HG03097 (cell line): ENCODE results near the gene DIAPH2.
"Not testable (repeated sequence)": the region's sequence is repeated elsewhere in the genome, so short reads cannot be mapped to it uniquely, and the experiment has no call there.

Source experiments
- ATAC-seq: cut with Tn5 transposase; IDR thresholded peaks from one replicate; pipeline ENCODE4 v1.9.1; 2021; ENCODE audit not compliant: unreplicated experiment, low FRiP score

DIAPH2 gene

GRCh38 chrX:96714393-96714792 lies 29.8 kb downstream of the DIAPH2 start:
- ATAC-seq = not testable (repeated sequence)

DNA sequence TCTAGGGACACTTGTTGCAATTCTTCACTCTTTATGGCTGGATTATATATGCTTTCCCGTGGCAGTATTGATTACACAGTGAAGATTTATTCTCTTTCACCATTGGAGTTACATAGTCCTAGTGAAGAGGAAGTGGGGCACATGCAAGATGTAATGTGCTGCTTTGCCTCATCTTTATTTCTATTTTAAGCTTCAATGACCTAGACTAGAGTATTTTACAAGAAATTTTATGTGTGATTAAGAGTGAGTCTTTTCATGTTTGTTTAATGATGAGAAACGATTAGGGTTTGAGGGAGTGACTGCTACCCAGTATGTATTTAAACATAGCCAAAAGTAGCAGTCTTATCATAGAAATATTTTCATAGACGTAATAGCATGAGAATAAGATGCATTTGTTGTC lies 30.8 kb downstream of the DIAPH2 start:
- ATAC-seq = no peak

- ATAC-seq = no peak
Measured at GRCh38 chrX:96719161-96719875, 34.7 kb downstream of the DIAPH2 start.

GRCh38 chrX:96721354-96721753 lies 36.7 kb downstream of the DIAPH2 start:
- ATAC-seq = peak; percentile 98

DNA sequence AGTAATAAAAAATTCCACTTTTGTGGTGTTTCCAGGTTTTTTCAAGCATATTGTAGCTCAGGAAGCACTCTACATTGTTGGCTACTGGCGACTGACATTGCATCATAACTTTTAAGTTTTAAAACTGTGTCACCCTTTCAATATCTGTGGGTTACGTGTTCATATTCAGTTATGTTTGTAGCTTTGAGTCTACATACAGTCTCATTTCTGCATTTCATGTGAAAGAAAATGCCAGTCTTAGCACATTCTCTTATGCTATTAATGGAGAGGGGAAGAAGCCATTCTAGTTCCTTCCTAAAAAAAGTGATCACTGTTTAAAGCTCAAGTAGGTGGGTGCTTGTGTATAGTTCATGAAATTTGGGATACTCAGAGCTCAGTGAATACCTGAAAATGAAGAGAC lies 38.1 kb downstream of the DIAPH2 start:
- ATAC-seq = no peak

- ATAC-seq = no peak
Measured at GRCh38 chrX:96729053-96729452, 44.4 kb downstream of the DIAPH2 start.

GRCh38 chrX:96729868-96730643 lies 45.4 kb downstream of the DIAPH2 start:
- ATAC-seq = no peak

GRCh38 chrX:96731000-96731399 lies 46.4 kb downstream of the DIAPH2 start:
- ATAC-seq = not testable (repeated sequence)

DNA sequence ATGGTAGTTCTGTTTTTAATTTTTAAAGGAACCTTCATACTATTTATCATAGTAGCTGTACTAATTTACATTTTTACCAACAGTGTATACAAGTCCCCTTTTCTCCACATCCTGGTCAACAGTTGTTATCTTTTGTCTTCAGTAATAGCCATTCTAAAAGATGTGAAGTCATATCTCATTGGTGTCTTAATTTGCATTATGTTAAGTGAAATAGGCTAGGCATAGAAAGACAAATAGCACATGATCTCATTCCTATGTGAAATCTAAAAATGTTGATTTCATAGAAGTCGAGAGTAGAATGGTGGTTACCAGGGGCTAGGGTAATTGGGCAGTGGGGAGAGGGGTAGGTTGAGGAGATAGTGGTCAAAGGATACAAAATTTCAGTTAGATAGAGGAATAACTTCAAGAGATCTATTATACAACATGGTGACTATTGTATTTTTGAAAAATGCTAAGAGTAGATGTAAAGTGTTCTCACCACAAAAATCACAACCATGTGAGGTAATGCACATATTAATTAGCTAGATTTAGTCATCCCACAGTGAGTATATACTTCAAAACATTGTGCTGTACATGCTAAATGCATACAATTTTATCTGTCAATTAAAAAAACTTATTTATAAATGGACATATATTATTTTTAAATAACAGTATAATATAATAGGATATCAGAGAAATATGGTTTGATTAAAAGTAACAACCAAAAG lies 58.9 kb downstream of the DIAPH2 start:
- ATAC-seq = no peak

DNA sequence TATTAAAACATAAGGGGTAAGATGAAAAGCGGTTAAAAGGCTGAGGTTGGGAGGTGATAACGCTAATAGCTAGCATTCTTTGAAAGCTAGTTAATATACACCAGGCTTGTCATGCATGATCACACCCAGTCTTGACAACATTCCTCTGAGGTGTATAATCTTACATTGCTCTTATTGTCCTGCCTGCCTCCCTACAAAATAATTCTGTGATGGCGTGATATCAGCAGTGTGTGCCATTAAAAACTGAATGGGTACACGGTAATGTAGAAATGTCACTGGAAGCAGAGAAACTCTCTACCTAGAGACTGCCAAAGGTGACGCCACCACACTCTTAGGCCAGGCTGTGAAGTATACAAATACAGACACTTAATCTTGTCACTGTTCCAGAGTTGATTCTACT lies 68.1 kb downstream of the DIAPH2 start:
- ATAC-seq = no peak

DNA sequence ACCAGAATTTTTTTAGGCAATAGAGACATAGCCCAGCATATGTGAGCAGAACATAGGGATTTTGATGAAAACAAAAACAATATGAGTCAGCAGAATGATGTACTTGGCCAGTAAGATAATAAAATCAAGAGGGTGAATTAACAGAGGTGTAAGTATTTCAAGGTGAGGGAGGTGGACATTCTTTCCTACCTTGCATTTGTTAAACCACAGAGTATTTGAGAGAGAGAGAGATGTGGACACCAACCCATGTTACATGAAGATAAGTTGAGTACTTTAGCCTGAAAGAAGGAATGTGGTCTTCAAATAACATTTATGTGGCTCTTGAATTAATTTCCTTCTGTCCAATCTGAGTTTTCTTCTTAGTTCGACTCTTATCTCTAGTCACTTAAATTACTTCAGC lies 68.6 kb downstream of the DIAPH2 start:
- ATAC-seq = no peak

- no peak for ATAC-seq
Measured at GRCh38 chrX:96756491-96756890, 71.8 kb downstream of the DIAPH2 start.

DNA sequence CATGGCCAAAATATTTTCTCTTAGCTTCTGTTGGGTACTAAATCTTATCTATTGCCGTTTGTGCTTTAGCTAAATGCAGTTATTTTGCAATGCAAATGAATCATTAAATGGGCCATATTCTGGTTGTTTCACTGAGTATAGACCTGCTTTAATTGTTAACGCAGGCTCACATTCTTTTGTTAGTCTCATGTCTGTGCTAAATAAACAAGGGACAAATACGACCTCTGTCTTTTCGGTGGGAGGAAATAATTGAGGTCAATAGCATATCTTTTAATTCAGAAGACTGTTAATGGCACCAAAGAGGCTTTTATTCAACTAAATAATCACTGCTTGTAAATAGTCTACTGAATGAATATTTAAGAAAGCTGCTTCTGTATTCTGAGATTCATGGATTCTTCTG lies 76.9 kb downstream of the DIAPH2 start:
- no peak for ATAC-seq

GRCh38 chrX:96763608-96764007 lies 79.0 kb downstream of the DIAPH2 start:
- ATAC-seq = no peak

GRCh38 chrX:96764864-96765263 lies 80.2 kb downstream of the DIAPH2 start:
- peak; percentile 85 for ATAC-seq

DNA sequence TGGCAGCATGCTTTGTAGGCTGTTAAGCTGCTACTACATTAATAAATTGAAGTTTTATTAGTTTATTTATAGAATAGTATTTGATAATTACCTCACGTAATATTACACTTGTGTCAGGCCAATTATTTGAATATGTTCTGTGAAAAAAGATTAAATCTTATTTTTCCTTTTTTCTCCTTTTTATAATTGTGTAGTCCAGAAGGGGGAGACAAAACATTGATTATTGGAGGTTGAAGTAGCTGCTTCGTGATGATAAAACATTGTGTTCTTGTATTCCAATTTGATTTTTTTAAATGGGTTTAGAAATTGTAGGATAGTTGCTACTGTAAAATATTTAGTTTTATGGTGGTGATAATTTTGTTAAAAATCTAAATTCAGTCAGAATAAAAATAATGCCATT lies 85.7 kb downstream of the DIAPH2 start:
- ATAC-seq = no peak

DNA sequence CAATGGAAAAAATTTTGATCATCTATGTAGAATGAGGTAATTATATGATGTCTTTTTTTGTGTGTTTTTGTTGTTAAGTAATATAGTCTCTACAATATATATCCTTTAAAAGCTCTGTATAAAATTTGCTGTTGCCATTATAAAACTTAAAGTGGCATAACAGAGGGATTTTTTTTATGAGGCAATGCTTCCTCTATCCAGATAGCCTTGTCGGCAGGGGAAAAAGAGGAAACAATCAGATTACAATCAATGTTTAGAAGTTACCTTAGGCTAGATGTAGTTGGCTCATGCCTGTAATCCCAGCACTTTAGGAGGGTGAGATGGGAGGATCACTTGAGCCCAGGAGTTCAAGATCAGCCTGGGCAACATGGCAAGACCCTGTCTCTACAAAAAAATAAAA lies 86.8 kb downstream of the DIAPH2 start:
- ATAC-seq = no peak

DNA sequence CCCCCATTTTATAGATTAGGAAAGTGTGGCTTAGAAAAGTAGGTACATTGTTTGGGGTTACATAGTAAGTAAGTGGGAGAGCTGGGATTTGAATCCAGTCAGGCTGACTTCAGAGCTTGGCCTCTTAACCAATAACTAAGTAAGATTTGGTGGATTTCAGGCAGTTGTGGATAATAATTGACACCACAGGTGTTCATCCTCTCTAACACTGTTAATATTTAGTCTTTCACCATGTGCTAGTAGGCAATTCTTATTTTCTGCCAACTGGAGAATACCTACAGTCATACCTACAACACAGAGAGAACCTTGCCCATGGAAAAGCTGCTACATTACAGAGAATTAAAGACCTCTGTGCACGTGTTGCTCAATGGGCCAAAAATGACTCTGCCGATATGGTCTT lies 89.5 kb downstream of the DIAPH2 start:
- no peak for ATAC-seq

DNA sequence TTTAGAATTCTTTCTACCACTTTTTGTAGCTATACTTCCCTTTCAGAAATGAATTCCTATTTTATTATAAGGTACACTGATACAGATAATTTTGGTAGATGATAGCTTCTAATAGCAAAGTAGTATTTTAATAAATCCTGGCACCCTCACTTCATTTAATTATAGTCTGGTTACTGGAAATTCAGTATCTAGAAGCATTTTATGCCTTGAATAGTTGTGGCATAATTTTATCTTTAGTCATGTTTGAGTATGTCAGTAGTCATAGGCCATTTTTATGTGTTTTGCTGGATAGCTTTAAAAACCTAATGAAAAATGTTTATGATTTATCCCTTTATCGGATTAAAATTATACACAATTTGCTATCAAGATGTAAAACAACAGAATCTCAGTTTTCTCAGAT lies 92.3 kb downstream of the DIAPH2 start:
- ATAC-seq = no peak

DNA sequence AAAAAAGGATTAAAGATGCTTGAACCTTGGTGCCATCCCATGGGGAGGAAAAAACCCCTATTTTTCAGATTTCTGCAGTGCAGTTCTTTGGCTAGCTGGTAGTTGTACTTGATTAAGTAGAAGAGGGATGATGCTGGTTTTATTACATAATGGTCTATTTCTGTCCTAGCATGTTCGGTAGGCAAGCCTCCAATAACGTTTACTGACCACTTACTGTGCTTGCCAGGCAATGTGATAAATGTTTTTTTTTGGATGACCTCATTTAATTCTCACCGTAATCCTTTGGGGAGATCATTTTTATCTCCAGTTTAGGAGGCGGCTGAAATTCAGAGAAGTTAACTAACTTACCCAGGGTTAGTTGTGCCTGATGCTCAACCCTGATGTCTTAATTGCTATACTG lies 106.9 kb downstream of the DIAPH2 start:
- ATAC-seq = no peak

DNA sequence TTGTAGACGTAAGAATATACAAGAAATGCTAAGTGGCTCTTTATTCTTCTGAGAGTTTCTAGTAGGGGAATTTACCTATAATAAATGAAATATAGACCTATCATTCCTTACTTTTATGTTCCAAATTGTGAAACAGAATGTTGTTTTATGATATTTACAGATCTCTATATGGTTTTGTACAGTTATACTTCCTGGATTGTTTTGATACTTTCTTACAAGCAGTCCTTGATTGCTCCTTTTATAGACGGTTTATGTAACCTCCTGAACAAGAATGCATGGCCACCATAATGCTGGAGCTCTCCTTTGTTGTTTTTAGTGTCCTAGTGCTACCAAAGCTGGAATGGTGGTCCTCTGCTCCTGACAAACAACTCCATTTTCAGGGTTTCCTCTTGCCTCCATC lies 107.4 kb downstream of the DIAPH2 start:
- no peak for ATAC-seq

- ATAC-seq = no peak
Measured at GRCh38 chrX:96798982-96799381, 114.3 kb downstream of the DIAPH2 start.
